ENCODE measurements around the gene TAS2R16.
"Not testable (repeated sequence)": the region's sequence is repeated elsewhere in the genome, so short reads cannot be mapped to it uniquely, and the experiment has no call there.

Gene TAS2R16

DNA sequence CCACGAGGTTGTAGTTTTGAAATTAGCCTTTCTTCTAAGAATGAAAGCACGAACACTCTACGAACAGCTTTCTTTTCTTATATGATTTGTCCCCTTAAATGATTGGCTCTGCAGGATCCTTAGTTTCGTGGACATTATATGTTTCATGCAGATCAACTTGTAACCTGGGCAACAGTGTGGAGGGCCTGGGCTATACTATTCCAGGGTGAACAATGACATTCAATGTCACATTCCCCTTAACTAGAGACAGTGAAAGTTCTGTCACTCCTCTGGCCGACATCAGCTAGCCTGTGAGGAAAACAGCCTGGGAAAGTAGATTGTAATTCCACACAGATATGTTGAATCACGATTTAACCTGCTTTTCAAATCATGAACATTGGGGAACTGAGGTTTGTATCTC, 23.4 kb downstream of the TAS2R16 start:
- no peak for DNase-seq (ENCODE audit: low read depth in 2 of 2)

DNA sequence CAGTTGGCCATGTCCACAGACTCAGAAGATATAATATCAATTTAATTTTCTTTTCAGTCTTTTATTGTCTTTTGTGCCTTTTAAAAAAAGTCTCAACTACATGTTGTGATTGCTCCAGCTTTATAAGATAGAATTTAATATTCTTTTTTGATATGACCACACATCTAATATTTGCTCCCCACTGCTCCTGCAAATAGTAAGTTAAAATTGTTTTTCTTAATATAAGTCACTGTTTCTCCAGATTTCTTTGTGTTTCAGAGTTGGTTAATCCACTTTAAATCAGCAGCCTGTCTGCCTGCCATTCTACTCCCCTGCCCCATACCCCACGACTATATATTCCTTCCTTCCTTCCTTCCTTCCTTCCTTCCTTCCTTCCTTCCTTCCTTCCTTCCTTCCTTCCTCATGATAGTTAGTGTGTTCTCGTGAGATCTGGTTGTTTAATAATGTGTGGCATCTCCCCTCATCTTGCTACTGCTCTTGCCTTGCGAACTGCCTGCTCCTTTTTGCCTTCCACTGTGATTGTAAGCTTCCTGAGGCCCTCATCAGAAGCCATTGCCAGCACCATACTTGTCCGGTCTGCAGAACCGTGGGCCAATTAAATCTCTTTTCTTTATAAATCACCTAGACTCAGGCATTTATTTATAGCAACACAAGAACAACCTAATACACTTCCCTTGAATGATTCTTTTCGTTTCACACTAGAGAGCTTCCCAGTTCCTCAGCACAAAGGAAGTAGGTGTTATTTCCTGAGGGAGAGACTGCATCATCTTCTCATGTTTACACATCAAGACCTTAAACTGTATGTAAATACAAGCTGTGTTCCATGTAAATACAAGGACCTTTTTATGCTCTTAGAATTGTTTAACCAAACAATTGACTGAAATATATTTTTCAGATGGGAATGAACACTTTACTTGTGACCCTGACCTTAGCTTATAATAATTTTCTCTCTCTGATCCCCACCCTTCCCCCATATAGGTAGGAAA, 24.5 kb downstream of the TAS2R16 start:
- DNase-seq (ENCODE audit: low read depth in 2 of 2), result no peak

DNA sequence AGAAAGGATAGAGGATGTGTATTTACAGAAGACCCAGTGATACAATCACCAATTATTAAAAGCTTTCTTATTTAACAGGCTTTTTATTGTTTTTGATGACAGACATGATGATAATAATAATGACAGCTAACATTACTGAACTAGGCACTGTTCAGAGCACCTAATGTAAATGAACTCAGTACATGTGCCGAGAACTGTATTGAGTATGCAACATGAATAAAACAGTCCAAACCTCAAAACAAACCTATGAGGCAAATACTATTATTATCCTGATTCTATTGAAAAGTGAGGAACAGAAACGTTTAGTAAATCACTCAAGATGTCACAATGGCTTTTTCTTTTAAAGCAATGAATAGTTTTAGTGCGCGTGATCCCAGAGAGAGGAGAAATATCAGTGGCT, 27.1 kb downstream of the TAS2R16 start:
- no peak for DNase-seq (ENCODE audit: low read depth in 2 of 2)

DNA sequence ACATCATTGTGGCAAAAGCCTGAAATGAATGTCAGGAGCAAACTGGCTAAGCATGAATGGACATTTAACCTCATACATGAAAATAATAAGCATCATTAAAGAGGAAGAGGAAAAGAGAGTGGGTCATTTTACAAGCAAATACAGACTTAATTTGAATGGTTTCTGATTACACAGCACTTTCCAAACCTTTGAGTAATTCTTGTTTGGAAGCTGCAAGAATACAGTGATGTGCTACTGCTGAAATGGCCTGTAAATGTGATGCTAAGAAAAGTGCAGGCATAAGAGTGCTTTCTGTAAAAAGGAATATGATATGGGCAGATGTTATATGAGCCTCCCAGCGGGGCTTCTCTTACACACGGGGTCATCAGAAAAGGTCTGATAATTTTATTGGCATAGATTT, 30.2 kb downstream of the TAS2R16 start:
- no peak for DNase-seq (ENCODE audit: low read depth in 2 of 2)

DNA sequence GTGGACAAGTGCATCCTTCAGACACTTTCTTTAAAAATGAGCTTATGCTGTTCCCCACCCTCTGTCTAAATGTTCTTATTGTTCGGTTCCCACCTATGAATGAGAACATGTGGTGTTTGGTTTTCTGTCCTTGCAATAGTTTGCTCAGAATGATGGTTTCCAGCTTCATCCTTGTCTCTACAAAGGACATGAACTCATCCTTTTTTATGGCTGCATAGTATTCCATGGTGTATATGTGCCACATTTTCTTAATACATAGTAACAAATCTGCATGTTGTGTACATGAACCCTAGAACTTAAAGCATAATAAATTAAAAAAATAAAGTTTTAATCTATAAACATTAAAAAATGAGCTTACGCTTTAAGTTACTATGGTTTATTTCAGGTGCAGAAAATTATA, 41.8 kb downstream of the TAS2R16 start:
- not testable (repeated sequence) for DNase-seq (ENCODE audit: low read depth in 2 of 2)

DNA sequence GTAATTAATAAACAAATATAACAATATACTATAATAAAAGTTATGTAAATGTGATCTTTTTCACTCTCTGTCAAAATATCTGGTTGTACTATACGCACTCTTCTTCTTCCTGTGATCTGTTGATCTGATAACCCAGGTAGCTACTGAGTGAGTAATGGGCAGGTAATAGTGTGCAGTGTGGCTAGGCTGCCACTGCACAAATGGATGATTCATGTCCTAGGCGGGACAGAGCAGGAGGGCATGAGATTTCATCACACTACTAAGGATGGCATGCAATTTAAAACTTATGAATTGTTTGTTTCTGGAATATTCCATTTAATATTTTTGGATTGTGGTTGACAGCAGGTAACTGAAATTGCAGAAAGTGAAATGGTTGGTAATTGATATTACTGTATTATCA, 44.5 kb downstream of the TAS2R16 start:
- DNase-seq (ENCODE audit: low read depth in 2 of 2), result no peak

DNA sequence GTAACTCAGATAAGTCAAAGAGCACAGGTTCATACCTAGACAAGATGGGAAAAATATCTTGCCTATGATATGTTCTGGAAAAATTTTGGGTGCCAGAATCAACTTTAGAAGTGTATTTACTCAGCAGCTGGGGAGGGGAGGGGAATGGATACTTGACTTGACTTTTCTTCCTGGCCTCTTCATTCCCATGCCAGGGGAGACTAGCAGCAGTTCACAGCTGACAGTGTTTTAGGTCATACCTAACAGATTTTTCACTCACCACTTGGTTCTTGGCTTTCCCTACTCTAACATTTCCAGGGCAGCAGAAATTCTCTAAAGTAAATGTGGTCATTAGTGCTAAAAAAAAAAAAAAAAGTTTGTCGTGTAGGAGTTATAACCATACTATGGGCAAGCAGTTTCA, 46.3 kb downstream of the TAS2R16 start:
- DNase-seq (ENCODE audit: low read depth in 2 of 2), result no peak
